ENCODE data around the gene KRTAP9-9.

The KRTAP9-9 gene

GRCh38 chr17:41254861-41255260 lies 323 bp upstream of the KRTAP9-9 start:
- TF ChIP-seq, protein P1, sequence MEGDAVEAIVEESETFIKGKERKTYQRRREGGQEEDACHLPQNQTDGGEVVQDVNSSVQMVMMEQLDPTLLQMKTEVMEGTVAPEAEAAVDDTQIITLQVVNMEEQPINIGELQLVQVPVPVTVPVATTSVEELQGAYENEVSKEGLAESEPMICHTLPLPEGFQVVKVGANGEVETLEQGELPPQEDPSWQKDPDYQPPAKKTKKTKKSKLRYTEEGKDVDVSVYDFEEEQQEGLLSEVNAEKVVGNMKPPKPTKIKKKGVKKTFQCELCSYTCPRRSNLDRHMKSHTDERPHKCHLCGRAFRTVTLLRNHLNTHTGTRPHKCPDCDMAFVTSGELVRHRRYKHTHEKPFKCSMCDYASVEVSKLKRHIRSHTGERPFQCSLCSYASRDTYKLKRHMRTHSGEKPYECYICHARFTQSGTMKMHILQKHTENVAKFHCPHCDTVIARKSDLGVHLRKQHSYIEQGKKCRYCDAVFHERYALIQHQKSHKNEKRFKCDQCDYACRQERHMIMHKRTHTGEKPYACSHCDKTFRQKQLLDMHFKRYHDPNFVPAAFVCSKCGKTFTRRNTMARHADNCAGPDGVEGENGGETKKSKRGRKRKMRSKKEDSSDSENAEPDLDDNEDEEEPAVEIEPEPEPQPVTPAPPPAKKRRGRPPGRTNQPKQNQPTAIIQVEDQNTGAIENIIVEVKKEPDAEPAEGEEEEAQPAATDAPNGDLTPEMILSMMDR (IDR thresholded peaks at IDR 0.05; ENCODE audit: low read depth, low read length, missing control alignments): no peak
- Histone ChIP-seq H3K36me3 (replicated peaks) (no peaks in the 10 kb centered on the region), H3K27ac (no peak overlapping the region), H3K4me3 (ENCODE audit: low read depth, low read length) (no peak overlapping the region), H3K27me3 (replicated peaks) (no peaks in the 10 kb centered on the region)
- in situ Hi-C loops (cut with HindIII; ENCODE audit: low pct_ligation_motif_present, low sequenced_read_pairs): no loop called here
- no peak for DNase-seq

DNA sequence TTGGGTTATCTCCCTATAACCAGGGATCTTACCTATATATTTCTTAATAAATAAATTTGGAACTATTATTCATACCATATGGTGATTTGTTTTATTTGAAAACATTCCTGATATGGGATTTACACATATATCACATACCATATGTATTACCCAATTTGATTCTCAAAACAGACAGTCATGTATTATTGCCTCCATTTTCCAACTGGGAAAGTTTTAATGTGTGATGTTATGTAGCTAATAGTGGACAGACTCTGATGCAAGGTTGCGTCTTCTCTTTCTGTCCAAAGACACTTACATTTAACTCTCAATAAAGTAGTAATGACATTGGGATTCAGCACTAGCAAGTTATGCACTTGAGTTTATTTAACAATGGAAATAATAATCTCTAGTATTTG lies 1.1 kb downstream of the KRTAP9-9 start:
- in situ Hi-C loops (cut with HindIII; ENCODE audit: low pct_ligation_motif_present, low sequenced_read_pairs): no loop called here
- DNase-seq: no peak
- TF ChIP-seq, protein P1 (IDR thresholded peaks at IDR 0.05; ENCODE audit: low read depth, low read length, missing control alignments): no peak
- Histone ChIP-seq H3K4me3 (ENCODE audit: low read depth, low read length) (no peak overlapping the region), H3K27me3 (replicated peaks) (no peaks in the 10 kb centered on the region), H3K36me3 (replicated peaks) (no peaks in the 10 kb centered on the region), H3K27ac (no peak overlapping the region)

- TF ChIP-seq, protein P1 (IDR thresholded peaks at IDR 0.05; ENCODE audit: low read depth, low read length, missing control alignments): no peak
- H3K4me3 ChIP-seq (ENCODE audit: low read depth, low read length): no peak overlapping the region
- in situ Hi-C loops (cut with HindIII; ENCODE audit: low pct_ligation_motif_present, low sequenced_read_pairs): no loop called here
- no peaks in the 10 kb centered on the region for H3K27me3 ChIP-seq (replicated peaks)
- no peaks in the 10 kb centered on the region for H3K36me3 ChIP-seq (replicated peaks)
- no peak for DNase-seq
- H3K27ac ChIP-seq: no peak overlapping the region
Measured at GRCh38 chr17:41258406-41258805, 3.2 kb downstream of the KRTAP9-9 start.

DNA sequence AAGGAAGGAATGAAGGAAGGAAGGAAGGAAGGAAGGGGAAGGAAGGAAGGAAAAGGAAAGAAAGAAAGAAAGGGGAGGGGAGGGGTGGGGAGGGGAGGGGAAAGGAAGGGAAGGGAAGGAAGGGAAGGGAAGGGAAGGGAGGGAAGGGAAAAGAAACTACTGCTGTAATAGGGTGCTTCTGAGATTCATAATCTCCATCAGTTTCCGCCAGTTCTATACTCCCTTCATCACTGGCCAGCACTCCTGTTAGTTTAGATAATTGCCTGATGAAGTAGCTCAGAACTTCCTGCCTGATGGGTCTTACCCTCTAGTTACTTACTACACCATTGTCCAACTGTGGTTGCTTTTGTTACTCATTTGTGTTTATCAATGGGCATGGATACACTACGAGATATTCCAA lies 8.0 kb downstream of the KRTAP9-9 start:
- H3K27ac ChIP-seq: no peak overlapping the region
- in situ Hi-C loops (cut with HindIII; ENCODE audit: low pct_ligation_motif_present, low sequenced_read_pairs): no loop called here
- H3K36me3 ChIP-seq (replicated peaks): no peaks in the 10 kb centered on the region
- TF ChIP-seq, protein P1 (IDR thresholded peaks at IDR 0.05; ENCODE audit: low read depth, low read length, missing control alignments): no peak
- DNase-seq: no peak
- no peaks in the 10 kb centered on the region for H3K27me3 ChIP-seq (replicated peaks)
- H3K4me3 ChIP-seq (ENCODE audit: low read depth, low read length): no peak overlapping the region

- TF ChIP-seq, protein P1 (IDR thresholded peaks at IDR 0.05; ENCODE audit: low read depth, low read length, missing control alignments): no peak
- Histone ChIP-seq H3K27me3 (replicated peaks) (no peaks in the 10 kb centered on the region), H3K27ac (no peak overlapping the region), H3K36me3 (replicated peaks) (no peaks in the 10 kb centered on the region), H3K4me3 (ENCODE audit: low read depth, low read length) (no peak overlapping the region)
- in situ Hi-C loops (cut with HindIII; ENCODE audit: low pct_ligation_motif_present, low sequenced_read_pairs): no loop called here
- no peak for DNase-seq
Measured at GRCh38 chr17:41264599-41264998, 9.4 kb downstream of the KRTAP9-9 start.

GRCh38 chr17:41265078-41265477 lies 9.9 kb downstream of the KRTAP9-9 start, which contains the start of gene KRTAP9-6:
Gene KRTAP9-6 (plus strand): TSS chr17:41265378. CDS start chr17:41265378, 0 bp downstream.
- in situ Hi-C loops (cut with HindIII; ENCODE audit: low pct_ligation_motif_present, low sequenced_read_pairs): no loop called here
- TF ChIP-seq, protein P1 (IDR thresholded peaks at IDR 0.05; ENCODE audit: low read depth, low read length, missing control alignments): no peak
- H3K27ac ChIP-seq: no peak within 1 kb of the TSS
- H3K4me3 ChIP-seq (ENCODE audit: low read depth, low read length): no peak within 1 kb of the TSS
- H3K36me3 ChIP-seq (replicated peaks): no peaks in the 10 kb centered on the region
- no peaks in the 10 kb centered on the region for H3K27me3 ChIP-seq (replicated peaks)
- DNase-seq: no peak

Measured in brain microvascular endothelial cell (primary cell).